Body of pancreas (tissue), 4 donors: Measurements from ENCODE around the gene METTL4.

Source experiments
- CTCF ChIP-seq, 7 experiments: fragments of 450-650 bp in 4 of 7; fragments of 200-600 bp in 3 of 7; sonication (generic) in 3 of 7; IDR thresholded peaks; one replicate each; pipeline ENCODE4 v1.5.1; 2016 to 2019; ENCODE audit warnings: antibody characterized with exemption in 7 of 7
- POLR2A ChIP-seq, 3 donors: fragments of 450-650 bp; IDR thresholded peaks; one replicate each; pipeline ENCODE4 v1.6.1; 2016; ENCODE audit warnings: antibody characterized with exemption in 3 of 3, mild to moderate bottlenecking in 2 of 3

GRCh38 chr18:2557536-2557935 lies 13.8 kb downstream of the METTL4 start:
- TF ChIP-seq CTCF (IDR thresholded peaks at IDR 0.05) (no peak), POLR2A (IDR thresholded peaks at IDR 0.05) (no peak)
